HepG2 (cell line): Measurements from ENCODE around the gene SLIT3. TPM values are rescaled to one million over a fixed set of nuclear protein-coding genes. Genes with fewer than 3 reads are reported as not detected.

ENCODE experiments used
- ATAC-seq: fragments of 200-7000 bp; cut with Tn5 transposase; 3 replicates; pipeline ENCODE4 v1.9.1; 2020; ENCODE audit warnings: mild to moderate bottlenecking, moderate library complexity
- BruUV-seq: library from RNA; stranded (reverse); fragments of 400-500 nt; replicated peaks from 2 replicates; lab custom pipeline; 2021; lab: Mats Ljungman, UMichigan
- CTCF ChIA-PET: fragments of 300-600 bp; formaldehyde crosslinking; extraction: SDS; loops from one replicate; lab custom pipeline; 2021; ENCODE audit warnings: low total read pairs, inconsistent platforms, low intra/inter-chr PET ratio; lab: Yijun Ruan, JAX
- POLR2A ChIA-PET: fragments of 350-600 bp; sonication (Branson Sonifier 250); formaldehyde crosslinking; loops from one replicate; lab custom pipeline; 2020; ENCODE audit warnings: antibody characterized with exemption, inconsistent platforms; lab: Yijun Ruan, JAX
- DNase-seq: peaks from one replicate; pipeline ENCODE4 v3.0.0-alpha.2; 2015; ENCODE audit warnings: low spot score
- FAIRE-seq: peaks from 3 replicates; lab custom pipeline; 2011; peaks lifted over from hg19 to GRCh38; lab: Jason Lieb, UNC
- H2AFZ ChIP-seq: one replicate; pipeline ENCODE4 v1.6.1; 2011; ENCODE audit warnings: low read length, inconsistent platforms
- H3K27ac ChIP-seq: fragments of 300-600 bp; 3 replicates; pipeline ENCODE4 v1.8.0; 2011; ENCODE audit warnings: mixed run types, mild to moderate bottlenecking, mixed read lengths, low read length, inconsistent platforms; ENCODE audit not compliant: insufficient read depth; ENCODE audit errors: extremely low read length
- H3K27me3 ChIP-seq, 2 experiments: fragments of 200-600 bp in 1 of 2; 2 replicates in 1 of 2; 3 replicates in 1 of 2; pipeline versions ENCODE4 v1.6.0 to v1.8.0; 2011; ENCODE audit warnings: low read length in 2 of 2, mild to moderate bottlenecking in 2 of 2, moderate library complexity in 2 of 2, inconsistent platforms in 1 of 2; ENCODE audit not compliant: insufficient read depth in 2 of 2, control insufficient read depth in 1 of 2
- H3K36me3 ChIP-seq, 2 experiments: fragments of 200-600 bp in 1 of 2; replicated peaks in 1 of 2; 2 replicates in 1 of 2; 3 replicates in 1 of 2; pipeline versions ENCODE4 v1.5.1 to v1.8.0; 2011; ENCODE audit warnings: low read length in 2 of 2, inconsistent platforms in 1 of 2; ENCODE audit not compliant: insufficient read depth in 2 of 2, control insufficient read depth in 1 of 2
- H3K4me1 ChIP-seq: 2 replicates; pipeline ENCODE4 v1.5.1; 2012; ENCODE audit warnings: low read length, inconsistent platforms; ENCODE audit not compliant: insufficient read depth
- H3K4me2 ChIP-seq: 2 replicates; pipeline ENCODE4 v1.6.0; 2011; ENCODE audit warnings: low read depth, low read length, inconsistent platforms
- H3K4me3 ChIP-seq, 3 experiments: fragments of 200-600 bp in 1 of 3; sonication (generic), shearing (Covaris generic) in 1 of 3; replicated peaks in 1 of 3; 2 replicates each; pipeline ENCODE4 v1.5.1; 2011 to 2016; ENCODE audit warnings: low read length in 3 of 3, inconsistent platforms in 2 of 3, low read depth in 2 of 3, mild to moderate bottlenecking in 2 of 3, control low read depth in 1 of 3, mixed read lengths in 1 of 3; ENCODE audit not compliant: insufficient read depth in 1 of 3
- H3K79me2 ChIP-seq: one replicate; pipeline ENCODE4 v1.6.1; 2011; ENCODE audit warnings: low read length, inconsistent platforms; ENCODE audit not compliant: insufficient read depth
- H3K9ac ChIP-seq: 2 replicates; pipeline ENCODE4 v1.6.0; 2011; ENCODE audit warnings: mild to moderate bottlenecking, low read depth, low read length, inconsistent platforms; ENCODE audit not compliant: insufficient read depth
- H3K9me3 ChIP-seq: 2 replicates; pipeline ENCODE4 v1.5.1; 2012; ENCODE audit warnings: mild to moderate bottlenecking, low read length
- H4K20me1 ChIP-seq: 2 replicates; pipeline ENCODE4 v1.6.0; 2011; ENCODE audit warnings: inconsistent platforms, mild to moderate bottlenecking, low read length, moderate library complexity; ENCODE audit not compliant: insufficient read depth
- MTA1 ChIP-seq: sonication (generic); formaldehyde crosslinking; IDR thresholded peaks from 2 replicates; pipeline ENCODE4 v1.4.0; 2020; ENCODE audit warnings: missing genetic modification reagents, mild to moderate bottlenecking, borderline replicate concordance
- MYNN ChIP-seq: sonication (generic); formaldehyde crosslinking; IDR thresholded peaks from 2 replicates; pipeline ENCODE4 v1.4.0; 2020; ENCODE audit warnings: mild to moderate bottlenecking, low read depth, missing genetic modification reagents
- SP2 ChIP-seq: sonication (generic); formaldehyde crosslinking; IDR thresholded peaks from 2 replicates; pipeline ENCODE4 v1.5.1; 2020; ENCODE audit warnings: mild to moderate bottlenecking, missing genetic modification reagents
- TCF7L2 ChIP-seq: IDR thresholded peaks from 2 replicates; pipeline ENCODE4 v1.6.1; 2011; ENCODE audit warnings: mild to moderate bottlenecking, low read depth, low read length, moderate library complexity
- XRCC5 ChIP-seq: fragments of 200-400 bp; formaldehyde crosslinking; optimal IDR thresholded peaks from 2 replicates; pipeline ENCODE3; 2017; ENCODE audit warnings: mild to moderate bottlenecking, low read length
- ZMAT5 ChIP-seq: sonication (generic); formaldehyde crosslinking; IDR thresholded peaks from 2 replicates; pipeline ENCODE4 v1.5.0; 2020; ENCODE audit warnings: mild to moderate bottlenecking, low read depth, missing genetic modification reagents, borderline replicate concordance
- ZNF205 ChIP-seq: IDR thresholded peaks from 2 replicates; pipeline ENCODE4 v1.6.1; 2018; ENCODE audit warnings: missing biosample characterization, missing genetic modification reagents
- ZNF580 ChIP-seq: IDR thresholded peaks from 2 replicates; pipeline ENCODE4 v1.6.1; 2016; ENCODE audit warnings: low read depth, borderline replicate concordance
- ZNF775 ChIP-seq: sonication (generic); formaldehyde crosslinking; IDR thresholded peaks from 2 replicates; pipeline ENCODE4 v1.4.0; 2020; ENCODE audit warnings: missing genetic modification reagents, mild to moderate bottlenecking, moderate library complexity, borderline replicate concordance
- WGBS: methylation state at CpG from one replicate; pipeline ENCODE4 v1.1.6; 2017; ENCODE audit warnings: low lambda C conversion rate; 5-methylcytosine and 5-hydroxymethylcytosine counted together
- in situ Hi-C: cut with HindIII; loops from 2 replicates; pipeline ENCODE4 v1.10.0; 2017; ENCODE audit warnings: low pct_unique_long_range_greater_than_20kb; ENCODE audit not compliant: extremely low pct_ligation_motif_present
- intact Hi-C: fragments of 100-400 bp; cut with micrococcal nuclease; formaldehyde crosslinking; loops from one replicate; pipeline ENCODE4 v1.10.0; 2022; ENCODE audit not compliant: unreplicated experiment
- polyA plus RNA-seq, 8 experiments: library from polyadenylated mRNA; depleted of rRNA in 3 of 8; stranded (reverse) in 7 of 8; unstranded in 1 of 8; fragments of >200 nt; fragmentation: Illumina TruSeq in 4 of 8; extraction: Trizol in 4 of 8; gene quantifications; 2 replicates each; pipeline versions ENCODE4 v1.2.1 to v1.2.3, GENCODE V29; 2011 to 2016; ENCODE audit warnings: low read depth in 4 of 8, missing spikeins in 1 of 8, mixed read lengths in 1 of 8; ENCODE audit not compliant: insufficient read depth in 1 of 8
- total RNA-seq, 5 experiments: library from RNA; depleted of rRNA; stranded (reverse); fragments of >200 nt; fragmentation: Illumina TruSeq; extraction: Trizol; gene quantifications; 2 replicates each; pipeline ENCODE4 v1.2.3, GENCODE V29; 2016; ENCODE audit warnings: low read depth in 1 of 5

Gene SLIT3
- total and polyA plus RNA-seq, 2 of the 13 experiments (the other 11 are each of a cell fraction or from before 2014, with no cell fraction given), result not detected

GRCh38 chr5:169294621-169295020 is 6.3 kb downstream of the SLIT3 start:
- ChIA-PET POLR2A (no interaction called here), CTCF (no interaction called here)
- FAIRE-seq, result no peak
- no peak for ATAC-seq
- H3K4me3 ChIP-seq, result no peak overlapping the region
- peaks cover 2 to 14% of the 10 kb centered on the region in 2 experiments; a peak in 4 of 5 replicates for H3K27me3 ChIP-seq
- no peaks in the 10 kb centered on the region for H3K79me2 ChIP-seq
- under 1% methylated on average over 6 of the region's 6 CpGs for WGBS
- H3K4me2 ChIP-seq, result no peak overlapping the region
- TF ChIP-seq TCF7L2 (no peak), ZNF580 (CRISPR knock-in tag) (no peak), SP2 (CRISPR knock-in tag) (no peak), ZNF205 (CRISPR knock-in tag) (no peak), MYNN (CRISPR knock-in tag) (no peak), ZMAT5 (no peak), ZNF775 (CRISPR knock-in tag) (no peak), MTA1 (CRISPR knock-in tag) (no peak), XRCC5 (no peak)
- no peak overlapping the region for H3K27ac ChIP-seq
- no peaks in the 10 kb centered on the region for H3K9me3 ChIP-seq
- no TSS peak for BruUV-seq
- H3K36me3 ChIP-seq, result no peaks in the 10 kb centered on the region; a peak in 1 of 5 replicates
- no peak for DNase-seq
- H4K20me1 ChIP-seq, result no peaks in the 10 kb centered on the region
- in situ Hi-C loops, result no loop called here
- H3K4me1 ChIP-seq, result no peaks in the 10 kb centered on the region
- no peak overlapping the region for H3K9ac ChIP-seq
- no peak overlapping the region for H2AFZ ChIP-seq
- intact Hi-C loops, result loop anchor here (5.0 kb wide), 1 partner anchor 292 kb away; no protein-coding TSS in a partner anchor
